Panc1 (cell line): Measurements from ENCODE around the gene EGR1. TPM values are rescaled to one million over a fixed set of nuclear protein-coding genes. Genes with fewer than 3 reads are reported as not detected.

Experiments used
- total RNA-seq: library from RNA; stranded (reverse); gene quantifications from one replicate; pipeline ENCODE4 v1.2.1, GENCODE V29; 2021; ENCODE audit not compliant: unreplicated experiment

EGR1 gene
- total RNA-seq, 1 experiment from 2014 or later, result 12.0 TPM

Other genes with a start within 250 kb of the EGR1 start
- 1.5 TPM for gene GFRA3, start 190.9 kb upstream of the EGR1 start, total RNA-seq
- 14.1 TPM for gene CDC25C, start 133.7 kb upstream of the EGR1 start, total RNA-seq
- gene FAM53C, start 127.2 kb upstream of the EGR1 start, total RNA-seq, result 50.4 TPM
- 65.0 TPM for gene KDM3B, start 112.8 kb upstream of the EGR1 start, total RNA-seq
- gene REEP2, start 26.4 kb upstream of the EGR1 start, total RNA-seq, result 6.5 TPM
- gene ETF1, start 77.8 kb downstream of the EGR1 start, total RNA-seq, result 168 TPM
- 424 TPM for gene HSPA9, start 109.9 kb downstream of the EGR1 start, total RNA-seq